GM19463 (cell line): Measurements from ENCODE around the gene JOSD1.

ENCODE experiments used
- ATAC-seq: cut with Tn5 transposase; IDR thresholded peaks from one replicate; pipeline ENCODE4 v1.9.1; 2021; ENCODE audit warnings: mild to moderate bottlenecking, moderate library complexity; ENCODE audit not compliant: unreplicated experiment

The JOSD1 gene

GRCh38 chr22:38700789-38701628 is at the start of gene JOSD1:
JOSD1 (minus strand) TSS chr22:38700943; CDS start chr22:38699987, 956 bp downstream.
- ATAC-seq, result peak; percentile 29

GRCh38 chr22:38750104-38750503 is 49.4 kb upstream of the JOSD1 start:
- no peak for ATAC-seq

- no peak for ATAC-seq
These were observed 47.9 kb upstream of the JOSD1 start for GRCh38 chr22:38748487-38749136.

GRCh38 chr22:38745676-38746460 is 45.1 kb upstream of the JOSD1 start:
- no peak for ATAC-seq

GRCh38 chr22:38744981-38745380 is 44.2 kb upstream of the JOSD1 start:
- no peak for ATAC-seq

GRCh38 chr22:38742176-38742942 is 41.6 kb upstream of the JOSD1 start:
- ATAC-seq, result no peak

GRCh38 chr22:38741576-38741975 is 40.8 kb upstream of the JOSD1 start:
- ATAC-seq, result no peak

GRCh38 chr22:38741166-38741565 is 40.4 kb upstream of the JOSD1 start:
- ATAC-seq, result no peak

GRCh38 chr22:38740754-38741153 is 40.0 kb upstream of the JOSD1 start:
- ATAC-seq, result no peak

- ATAC-seq, result no peak
These were observed 39.5 kb upstream of the JOSD1 start for GRCh38 chr22:38740116-38740723.

- ATAC-seq, result no peak
These were observed 38.7 kb upstream of the JOSD1 start for GRCh38 chr22:38739300-38740055.

GRCh38 chr22:38738475-38739070 is 37.8 kb upstream of the JOSD1 start:
- ATAC-seq, result no peak

- ATAC-seq, result no peak
These were observed 36.7 kb upstream of the JOSD1 start for GRCh38 chr22:38737302-38738060.

GRCh38 chr22:38736257-38736570 is 35.5 kb upstream of the JOSD1 start:
- ATAC-seq, result no peak

GRCh38 chr22:38735465-38736256 is 34.9 kb upstream of the JOSD1 start:
- ATAC-seq, result no peak

GRCh38 chr22:38735126-38735464 is 34.4 kb upstream of the JOSD1 start:
- ATAC-seq, result no peak

GRCh38 chr22:38734421-38735100 is 33.8 kb upstream of the JOSD1 start:
- ATAC-seq, result no peak
